ENCODE measurements around the gene IFI27. TPM values are rescaled to one million over a fixed set of nuclear protein-coding genes. Genes with fewer than 3 reads are reported as not detected.

Gene IFI27
- total and polyA plus RNA-seq, 2 of the 4 experiments (the other 2 are of a cell fraction): under 0.01 to 0.60 TPM

DNA sequence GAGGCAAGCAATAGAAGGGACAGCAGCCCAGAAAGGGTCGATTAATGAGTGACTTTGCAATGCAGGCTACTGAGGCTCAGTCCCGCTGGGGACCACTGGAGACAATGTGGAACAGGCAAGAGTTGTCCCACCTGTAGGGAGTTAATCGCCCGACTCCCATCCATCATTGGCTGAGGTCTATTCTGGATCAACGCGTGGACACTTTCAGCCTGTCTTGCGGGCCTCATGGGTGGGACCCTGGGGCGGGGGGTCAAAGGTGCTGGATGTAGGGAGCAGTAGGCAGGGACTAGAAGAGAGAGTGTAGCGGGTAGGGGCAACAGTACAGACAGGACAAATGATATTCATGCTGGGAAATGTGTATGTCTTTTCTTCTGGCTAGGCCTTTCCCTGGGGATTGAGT lies 12.8 kb downstream of the IFI27 start:
- H3K9ac ChIP-seq (ENCODE audit: low read depth, low read length): no peak overlapping the region
- H3K9me1 ChIP-seq (ENCODE audit: insufficient read depth, low read length): peaks cover 7% of the 10 kb centered on the region; the same call in 1 of the 2 replicates
- H4K91ac ChIP-seq (ENCODE audit: insufficient read depth, low read depth, low read length): no peak overlapping the region
- no peak overlapping the region for H2BK120ac ChIP-seq (ENCODE audit: low read depth, low read length)
- H3K36me3 ChIP-seq (ENCODE audit: control insufficient read depth, insufficient read depth, low read length): peaks cover 12% of the 10 kb centered on the region
- no peak for TF ChIP-seq MXI1 (IDR thresholded peaks at IDR 0.05; ENCODE audit: borderline replicate concordance, low read depth, low read length)
- no peak for TF ChIP-seq RFX5 (IDR thresholded peaks at IDR 0.05; ENCODE audit: low read depth, low read length)
- no peak for TF ChIP-seq SMC3 (IDR thresholded peaks at IDR 0.05; ENCODE audit: low read depth, low read length)
- TF ChIP-seq CEBPB (IDR thresholded peaks at IDR 0.05; ENCODE audit: low read depth, low read length): no peak
- no peak for TF ChIP-seq RAD21 (IDR thresholded peaks at IDR 0.05; ENCODE audit: low read length)
- no peak for TF ChIP-seq FOS (IDR thresholded peaks at IDR 0.05; ENCODE audit: low read depth, low read length)
- TF ChIP-seq CHD1 (IDR thresholded peaks at IDR 0.05; ENCODE audit: low read depth, low read length): no peak
- TF ChIP-seq MAZ (IDR thresholded peaks at IDR 0.05; ENCODE audit: borderline replicate concordance, low read depth, low read length): no peak
- TF ChIP-seq, protein P1, sequence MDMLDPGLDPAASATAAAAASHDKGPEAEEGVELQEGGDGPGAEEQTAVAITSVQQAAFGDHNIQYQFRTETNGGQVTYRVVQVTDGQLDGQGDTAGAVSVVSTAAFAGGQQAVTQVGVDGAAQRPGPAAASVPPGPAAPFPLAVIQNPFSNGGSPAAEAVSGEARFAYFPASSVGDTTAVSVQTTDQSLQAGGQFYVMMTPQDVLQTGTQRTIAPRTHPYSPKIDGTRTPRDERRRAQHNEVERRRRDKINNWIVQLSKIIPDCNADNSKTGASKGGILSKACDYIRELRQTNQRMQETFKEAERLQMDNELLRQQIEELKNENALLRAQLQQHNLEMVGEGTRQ (IDR thresholded peaks at IDR 0.05; ENCODE audit: low read depth, low read length): no peak
- TF ChIP-seq, protein P2, sequence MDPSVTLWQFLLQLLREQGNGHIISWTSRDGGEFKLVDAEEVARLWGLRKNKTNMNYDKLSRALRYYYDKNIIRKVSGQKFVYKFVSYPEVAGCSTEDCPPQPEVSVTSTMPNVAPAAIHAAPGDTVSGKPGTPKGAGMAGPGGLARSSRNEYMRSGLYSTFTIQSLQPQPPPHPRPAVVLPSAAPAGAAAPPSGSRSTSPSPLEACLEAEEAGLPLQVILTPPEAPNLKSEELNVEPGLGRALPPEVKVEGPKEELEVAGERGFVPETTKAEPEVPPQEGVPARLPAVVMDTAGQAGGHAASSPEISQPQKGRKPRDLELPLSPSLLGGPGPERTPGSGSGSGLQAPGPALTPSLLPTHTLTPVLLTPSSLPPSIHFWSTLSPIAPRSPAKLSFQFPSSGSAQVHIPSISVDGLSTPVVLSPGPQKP (IDR thresholded peaks at IDR 0.05; ENCODE audit: borderline replicate concordance, low read depth, low read length): no peak
- TF ChIP-seq BHLHE40 (IDR thresholded peaks at IDR 0.05; ENCODE audit: low read depth, low read length): no peak
- TF ChIP-seq RCOR1 (IDR thresholded peaks at IDR 0.05; ENCODE audit: insufficient replicate concordance, low read length): no peak
- no peak for TF ChIP-seq MAFK (IDR thresholded peaks at IDR 0.05; ENCODE audit: low read depth, low read length)
- TF ChIP-seq POLR2A (IDR thresholded peaks at IDR 0.05; ENCODE audit: low read depth, low read length): no peak
- TF ChIP-seq NFE2L2 (IDR thresholded peaks at IDR 0.05; ENCODE audit: low read depth, low read length): no peak
- H3K9me3 ChIP-seq (ENCODE audit: control insufficient read depth, insufficient read depth, low read length): peaks cover 3% of the 10 kb centered on the region
- dilution Hi-C loops (cut with HindIII; ENCODE audit: low sequenced_read_pairs, unreplicated experiment) (no loop called here), in situ Hi-C loops (cut with MboI; ENCODE audit: low sequenced_read_pairs) (no loop called here), intact Hi-C loops (cut with micrococcal nuclease) (no loop called here)
- H2AK5ac ChIP-seq (ENCODE audit: low read depth, low read length): no peak overlapping the region
- H3K27ac ChIP-seq (ENCODE audit: insufficient read depth, low read length): no peak overlapping the region
- H3K27me3 ChIP-seq (ENCODE audit: control insufficient read depth, insufficient read depth, low read length): no peaks in the 10 kb centered on the region
- no peak overlapping the region for H3K4ac ChIP-seq (ENCODE audit: low read depth, low read length)
- H2BK20ac ChIP-seq (ENCODE audit: low read depth, low read length): no peak overlapping the region
- H4K5ac ChIP-seq (ENCODE audit: low read depth, low read length): no peak overlapping the region
- no peak overlapping the region for H2BK5ac ChIP-seq (ENCODE audit: low read depth, low read length, poor library complexity, severe bottlenecking)
- H3K56ac ChIP-seq (ENCODE audit: extremely low read depth, insufficient read depth, low read length): no peak overlapping the region
- 0 out of 2 replicates have a peak, but pooled peaks cover 2% of the 10 kb centered on the region for H4K20me1 ChIP-seq (ENCODE audit: insufficient read depth, low read length)
- no peak overlapping the region for H3K18ac ChIP-seq (ENCODE audit: low read depth, low read length)
- ATAC-seq (ENCODE audit: low read depth) (no peak), DNase-seq (no peak)
- 87% methylated on average over 3 of the region's 9 CpGs; no CpG with 5 or more reads in 1 of the 2 experiments for WGBS, 2 experiments (ENCODE audit: extremely low coverage in 2 of 2, insufficient read length in 1 of 2)
- no peak overlapping the region for H3K4me3 ChIP-seq (ENCODE audit: insufficient read depth, low read depth, low read length)
- no peak overlapping the region for H2BK15ac ChIP-seq (ENCODE audit: low read depth, low read length)
- ChIA-PET POLR2A (ENCODE audit: unreplicated experiment) (no interaction called here), CTCF (no interaction called here)
- H4K8ac ChIP-seq (ENCODE audit: low read depth in 2 of 2, low read length in 2 of 2): no peak overlapping the region
- H3K23ac ChIP-seq (ENCODE audit: low read depth, low read length): no peak overlapping the region
- H3K14ac ChIP-seq (replicated peaks; ENCODE audit: low read depth, low read length): no peak overlapping the region
- peaks cover 13% of the 10 kb centered on the region for H3K4me1 ChIP-seq (ENCODE audit: control insufficient read depth, insufficient read depth, low read length)
- no TSS peak for BruUV-seq (replicated peaks)
- H2AK9ac ChIP-seq (replicated peaks; ENCODE audit: low read depth, low read length, poor library complexity): no peak overlapping the region
- H3K4me2 ChIP-seq (ENCODE audit: low read depth, low read length): no peak overlapping the region
- no peak overlapping the region for H2AFZ ChIP-seq (replicated peaks; ENCODE audit: low read length, poor library complexity)
- peaks cover 0 to 3% of the 10 kb centered on the region in 2 experiments; a peak in 1 of 4 replicates for H3K79me1 ChIP-seq (ENCODE audit: low read depth in 1 of 2, low read length in 2 of 2)

Data from IMR-90 (cell line).